Mammary epithelial cell (primary cell): ENCODE measurements around the gene ADCY2.

Experiments
- CTCF ChIP-seq, 2 donors: IDR thresholded peaks in 1 of 2; conservative IDR thresholded peaks in 1 of 2; 2 replicates each; pipeline ENCODE4 v1.5.1; 2011 to 2012; ENCODE audit warnings: inconsistent platforms in 2 of 2, low read length in 2 of 2, mild to moderate bottlenecking in 2 of 2, control low read depth in 1 of 2, low read depth in 1 of 2; ENCODE audit not compliant: insufficient read depth in 1 of 2; ENCODE audit errors: extremely low read depth in 1 of 2
- EZH2 ChIP-seq: IDR thresholded peaks from 2 replicates; pipeline ENCODE4 v1.6.1; 2012; ENCODE audit warnings: low read length, inconsistent platforms, borderline replicate concordance

GRCh38 chr5:7686794-7687193 is 290.9 kb downstream of the ADCY2 start:
- TF ChIP-seq CTCF (conservative IDR thresholded peaks at IDR 0.05 in 1 of 2, IDR thresholded peaks at IDR 0.05 in 1 of 2; ENCODE audit: extremely low read depth in 1 of 2, insufficient read depth in 1 of 2, low read depth in 1 of 2, low read length in 2 of 2) (no peak), EZH2 (no peak)
